ENCODE data around the gene GNG4. TPM values are rescaled to one million over a fixed set of nuclear protein-coding genes. Genes with fewer than 3 reads are reported as not detected.

GNG4 gene
- total and polyA plus RNA-seq, 8 donors = 0.56 to 20.4 (median 3.0) TPM

DNA sequence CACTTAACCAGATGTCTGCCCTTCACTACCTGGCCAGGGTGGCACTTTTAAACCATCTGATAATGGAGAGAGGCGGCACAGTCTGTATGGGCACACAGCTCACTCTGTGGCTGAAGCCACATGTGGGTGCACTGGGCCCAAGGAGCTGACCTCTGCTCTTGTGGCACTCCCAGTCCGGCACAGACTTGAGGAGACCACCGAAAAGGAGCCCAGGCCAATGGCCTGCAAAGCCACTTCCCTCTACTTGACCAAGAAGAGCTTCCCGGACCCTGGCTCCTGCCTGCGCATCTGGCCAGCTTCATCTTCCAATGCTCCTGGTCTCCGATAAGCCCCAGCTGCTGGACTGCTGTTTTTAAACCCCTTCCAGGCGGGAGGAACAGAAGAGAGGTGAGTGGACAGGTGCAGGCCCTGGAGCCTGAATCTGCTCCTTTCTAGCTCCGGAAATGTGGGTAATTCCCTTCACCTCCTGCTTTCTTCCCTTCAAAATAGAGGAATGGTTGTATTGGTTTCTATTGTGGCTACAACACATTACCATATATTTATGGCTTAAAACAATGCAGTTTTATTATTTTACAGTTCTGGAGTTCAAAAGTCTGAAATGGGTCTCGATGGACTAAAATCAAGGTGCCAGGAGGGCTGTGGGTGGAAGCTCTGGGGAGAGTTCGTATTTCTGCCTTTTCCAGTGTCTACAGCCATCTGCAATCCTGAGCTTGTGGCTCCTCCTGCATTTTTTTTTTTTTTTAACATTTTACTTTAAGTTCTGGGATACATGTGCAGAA lies 11.6 kb downstream of the GNG4 start:
- TF ChIP-seq, protein P1, sequence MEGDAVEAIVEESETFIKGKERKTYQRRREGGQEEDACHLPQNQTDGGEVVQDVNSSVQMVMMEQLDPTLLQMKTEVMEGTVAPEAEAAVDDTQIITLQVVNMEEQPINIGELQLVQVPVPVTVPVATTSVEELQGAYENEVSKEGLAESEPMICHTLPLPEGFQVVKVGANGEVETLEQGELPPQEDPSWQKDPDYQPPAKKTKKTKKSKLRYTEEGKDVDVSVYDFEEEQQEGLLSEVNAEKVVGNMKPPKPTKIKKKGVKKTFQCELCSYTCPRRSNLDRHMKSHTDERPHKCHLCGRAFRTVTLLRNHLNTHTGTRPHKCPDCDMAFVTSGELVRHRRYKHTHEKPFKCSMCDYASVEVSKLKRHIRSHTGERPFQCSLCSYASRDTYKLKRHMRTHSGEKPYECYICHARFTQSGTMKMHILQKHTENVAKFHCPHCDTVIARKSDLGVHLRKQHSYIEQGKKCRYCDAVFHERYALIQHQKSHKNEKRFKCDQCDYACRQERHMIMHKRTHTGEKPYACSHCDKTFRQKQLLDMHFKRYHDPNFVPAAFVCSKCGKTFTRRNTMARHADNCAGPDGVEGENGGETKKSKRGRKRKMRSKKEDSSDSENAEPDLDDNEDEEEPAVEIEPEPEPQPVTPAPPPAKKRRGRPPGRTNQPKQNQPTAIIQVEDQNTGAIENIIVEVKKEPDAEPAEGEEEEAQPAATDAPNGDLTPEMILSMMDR (IDR thresholded peaks at IDR 0.05) = no peak
- Histone ChIP-seq H3K4me3 (no peak overlapping the region), H3K27ac (no peak overlapping the region), H3K36me3 (no peaks in the 10 kb centered on the region), H3K9me3 (no peaks in the 10 kb centered on the region), H3K4me1 (no peaks in the 10 kb centered on the region), H3K27me3 (no peaks in the 10 kb centered on the region)
- intact Hi-C loops (cut with DNase I) = no loop called here
- 85 to 90% methylated on average over 10 of the region's 10 CpGs for WGBS, 2 donors
- DNase-seq (peak in 1 of 6 donors; percentile 39), ATAC-seq (no peak), FAIRE-seq (no peak)

DNA sequence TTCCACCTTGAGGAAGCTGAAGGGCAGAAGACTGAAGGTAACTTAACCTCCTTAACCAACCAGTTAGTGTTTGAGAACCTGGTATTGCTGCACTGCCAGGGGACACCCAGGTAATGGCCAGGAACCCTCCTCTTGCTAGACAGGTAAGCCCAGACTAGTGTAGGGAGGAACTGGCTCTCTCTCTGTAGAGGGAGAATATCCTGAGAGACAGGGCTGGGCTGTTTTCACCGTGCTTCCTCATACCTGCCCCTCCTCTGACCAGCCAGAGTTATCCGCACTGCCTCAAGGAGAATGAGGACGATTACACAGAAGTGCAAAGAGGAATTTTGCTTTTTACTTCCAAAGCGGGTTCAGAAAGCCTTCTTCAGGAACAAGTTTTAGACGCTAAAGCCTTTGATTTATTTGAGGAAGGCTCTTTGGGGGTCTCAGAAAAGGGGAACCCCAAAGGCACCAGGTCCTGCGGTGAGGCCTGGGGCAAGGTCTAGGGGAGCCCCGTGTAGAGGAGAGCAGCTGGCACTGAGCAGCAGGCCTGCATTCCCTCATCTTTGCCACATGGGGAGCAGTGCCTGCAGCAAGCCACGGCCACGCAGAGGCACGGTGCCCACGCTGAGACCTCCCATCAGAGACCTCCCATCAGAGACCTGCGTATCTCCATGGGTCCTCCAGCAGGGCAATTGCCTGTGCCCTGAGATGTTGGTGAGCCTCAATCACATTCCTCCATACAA lies 13.5 kb downstream of the GNG4 start:
- FAIRE-seq = no peak
- H3K27me3 ChIP-seq = no peaks in the 10 kb centered on the region
- WGBS, 2 donors = 61 to 66% methylated on average over 12 of the region's 12 CpGs
- no peaks in the 10 kb centered on the region for H3K36me3 ChIP-seq
- TF ChIP-seq, protein P1 (IDR thresholded peaks at IDR 0.05) = no peak
- intact Hi-C loops (cut with DNase I) = no loop called here
- no peak for ATAC-seq
- peak in 1 of 6 donors; percentile 39 for DNase-seq
- no peaks in the 10 kb centered on the region for H3K9me3 ChIP-seq
- no peaks in the 10 kb centered on the region for H3K4me1 ChIP-seq
- no peak overlapping the region for H3K27ac ChIP-seq
- no peak overlapping the region for H3K4me3 ChIP-seq

DNA sequence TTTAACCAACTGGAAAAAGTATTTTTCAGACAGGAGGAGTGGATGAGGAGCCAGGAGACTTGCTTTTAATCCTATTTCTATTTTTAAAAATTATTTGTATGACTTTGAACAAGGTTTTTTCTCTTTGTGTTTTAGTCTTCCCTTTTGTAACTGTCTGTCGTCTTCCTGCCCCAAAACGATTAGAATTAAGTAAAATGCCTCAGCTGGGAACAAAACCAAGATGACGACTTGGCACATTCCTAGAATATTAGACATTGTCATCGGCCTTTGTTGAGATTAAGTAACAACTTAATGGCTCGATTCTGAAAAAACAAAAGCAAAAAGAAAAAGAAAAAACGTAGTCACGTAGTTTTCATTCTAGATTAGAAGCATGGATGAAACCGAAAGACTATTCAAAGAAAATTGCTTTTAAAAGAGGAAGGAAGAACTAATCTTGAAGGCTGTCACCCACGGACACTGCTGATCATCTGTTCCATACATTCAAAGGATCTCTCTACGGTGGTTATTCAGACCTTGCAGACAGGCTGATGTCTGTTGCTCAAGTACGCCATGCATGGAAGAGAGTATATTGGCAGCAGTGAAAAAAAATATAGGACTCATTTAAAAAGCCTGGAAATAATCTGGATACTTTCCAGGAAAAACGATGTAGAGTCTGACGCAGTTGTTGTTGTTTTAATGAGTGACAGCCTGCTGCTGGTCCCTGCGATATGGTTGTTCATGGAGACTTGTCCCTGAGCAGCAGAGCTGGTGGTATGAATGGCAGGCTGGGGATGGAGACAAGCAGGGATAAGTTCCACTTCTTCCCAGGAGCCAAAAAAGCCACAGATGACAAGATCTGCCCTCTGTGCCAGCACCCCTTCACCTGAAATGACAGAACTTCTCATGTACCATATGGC lies 16.8 kb downstream of the GNG4 start:
- 53 to 56% methylated on average over 14 of the region's 14 CpGs for WGBS, 2 donors
- intact Hi-C loops (cut with DNase I) = no loop called here
- no peak for FAIRE-seq

DNA sequence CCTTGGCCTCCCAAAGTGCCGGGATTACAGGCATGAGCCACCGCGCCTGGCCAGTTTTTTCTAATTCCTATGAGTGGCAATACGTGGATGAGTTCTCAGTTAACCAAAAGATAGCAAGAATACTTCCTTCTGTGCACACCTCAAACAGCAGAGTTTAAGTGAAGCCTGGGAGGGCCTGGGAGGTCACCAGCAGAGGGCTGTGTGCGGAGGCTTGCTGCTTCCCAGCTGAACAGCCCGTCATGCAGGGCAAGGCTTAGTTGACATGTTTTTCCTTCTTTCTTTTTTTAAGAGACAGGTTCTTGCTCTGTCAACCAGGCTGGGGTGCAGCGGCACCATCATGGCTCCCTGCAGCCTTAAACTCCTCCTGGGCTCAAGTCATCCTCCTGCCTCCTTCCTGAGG lies 17.8 kb downstream of the GNG4 start:
- DNase-seq = peak in 1 of 6 donors; percentile 26

More for the DNA sequence above, 16.8 kb downstream of the GNG4 start:
- Histone ChIP-seq H3K27me3 (no peaks in the 10 kb centered on the region), H3K9me3 (no peaks in the 10 kb centered on the region), H3K4me1 (no peaks in the 10 kb centered on the region), H3K27ac (no peak overlapping the region), H3K4me3 (no peak overlapping the region), H3K36me3 (no peaks in the 10 kb centered on the region)
- no peak for ATAC-seq
- TF ChIP-seq, protein P1 (IDR thresholded peaks at IDR 0.05) = no peak
- DNase-seq = peak in 1 of 6 donors; percentile 7

More for the DNA sequence above, 17.8 kb downstream of the GNG4 start:
- H3K4me1 ChIP-seq = no peaks in the 10 kb centered on the region
- WGBS, 2 donors = 78 to 90% methylated on average over 7 of the region's 7 CpGs
- TF ChIP-seq, protein P1 (IDR thresholded peaks at IDR 0.05) = no peak
- no peaks in the 10 kb centered on the region for H3K36me3 ChIP-seq
- H3K9me3 ChIP-seq = no peaks in the 10 kb centered on the region
- H3K27ac ChIP-seq = no peak overlapping the region
- ATAC-seq = peak in 1 of 4 donors; percentile 31
- H3K4me3 ChIP-seq = no peak overlapping the region
- no peaks in the 10 kb centered on the region for H3K27me3 ChIP-seq
- no peak for FAIRE-seq
- intact Hi-C loops (cut with DNase I) = no loop called here

Measured in pancreas (tissue), 10 donors.